BLaER1 (cell line): ENCODE measurements around the gene RIN3.

Experiments
- H3K27ac ChIP-seq: shearing (Covaris generic); formaldehyde crosslinking; 2 replicates; pipeline ENCODE4 v1.8.1; 2022
- H3K27me3 ChIP-seq: shearing (Covaris generic); formaldehyde crosslinking; 2 replicates; pipeline ENCODE4 v1.8.1; 2022
- H3K36me3 ChIP-seq: shearing (Covaris generic); formaldehyde crosslinking; 2 replicates; pipeline ENCODE4 v1.8.1; 2022
- H3K4me1 ChIP-seq: shearing (Covaris generic); formaldehyde crosslinking; 2 replicates; pipeline ENCODE4 v1.8.1; 2022
- H3K4me2 ChIP-seq: shearing (Covaris generic); formaldehyde crosslinking; 2 replicates; pipeline ENCODE4 v1.8.1; 2022
- H3K4me3 ChIP-seq: shearing (Covaris generic); formaldehyde crosslinking; 2 replicates; pipeline ENCODE4 v1.8.1; 2022
- H3K9ac ChIP-seq: shearing (Covaris generic); formaldehyde crosslinking; 2 replicates; pipeline ENCODE4 v1.8.1; 2022
- H3K9me3 ChIP-seq: shearing (Covaris generic); formaldehyde crosslinking; 2 replicates; pipeline ENCODE4 v1.8.1; 2022
- H4K20me1 ChIP-seq: shearing (Covaris generic); formaldehyde crosslinking; 2 replicates; pipeline ENCODE4 v1.8.1; 2022
- Cebpa-rat ChIP-seq: shearing (Covaris generic); IDR thresholded peaks from 2 replicates; pipeline ENCODE4 v1.8.1; 2022

RIN3 gene

GRCh38 chr14:92496191-92496857, 17.3 kb upstream of the RIN3 start:
- Histone ChIP-seq H3K4me2 (peak overlapping the region; percentile 6; the same call in 1 of the 2 replicates), H3K36me3 (no peaks in the 10 kb centered on the region), H3K4me1 (peaks cover 37% of the 10 kb centered on the region), H3K9ac (no peak overlapping the region), H3K27me3 (no peaks in the 10 kb centered on the region), H3K27ac (no peak overlapping the region), H3K4me3 (no peak overlapping the region), H3K9me3 (no peaks in the 10 kb centered on the region), H4K20me1 (no peaks in the 10 kb centered on the region)
- TF ChIP-seq Cebpa-rat = no peak

DNA sequence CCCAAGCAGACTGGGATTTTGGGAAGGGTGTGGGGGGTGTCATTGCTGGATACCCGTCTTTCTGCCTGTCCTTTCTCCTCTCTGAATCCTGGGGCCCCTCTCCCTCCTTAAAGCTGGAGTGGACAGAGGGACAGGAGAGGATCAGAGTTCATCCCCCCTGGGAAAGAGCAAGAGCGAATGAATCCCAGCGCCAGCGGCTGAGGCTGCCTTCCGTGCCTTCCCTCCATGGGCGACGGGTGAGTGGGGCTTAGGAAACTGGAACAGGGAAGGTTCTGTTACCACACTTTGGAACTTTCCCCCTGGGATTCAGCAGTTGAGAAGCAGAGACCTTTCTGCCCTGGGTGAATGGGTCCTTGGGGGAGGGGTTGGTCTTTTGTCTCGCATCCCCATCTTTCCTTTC, 16.2 kb upstream of the RIN3 start:
- H3K4me2 ChIP-seq = peak overlapping the region; percentile 78
- no peak overlapping the region for H3K4me3 ChIP-seq
- peaks cover 37% of the 10 kb centered on the region for H3K4me1 ChIP-seq
- H3K27me3 ChIP-seq = no peaks in the 10 kb centered on the region
- no peaks in the 10 kb centered on the region for H3K36me3 ChIP-seq
- H3K27ac ChIP-seq = no peak overlapping the region
- TF ChIP-seq Cebpa-rat = no peak
- H3K9ac ChIP-seq = no peak overlapping the region
- no peaks in the 10 kb centered on the region for H3K9me3 ChIP-seq
- no peaks in the 10 kb centered on the region for H4K20me1 ChIP-seq

DNA sequence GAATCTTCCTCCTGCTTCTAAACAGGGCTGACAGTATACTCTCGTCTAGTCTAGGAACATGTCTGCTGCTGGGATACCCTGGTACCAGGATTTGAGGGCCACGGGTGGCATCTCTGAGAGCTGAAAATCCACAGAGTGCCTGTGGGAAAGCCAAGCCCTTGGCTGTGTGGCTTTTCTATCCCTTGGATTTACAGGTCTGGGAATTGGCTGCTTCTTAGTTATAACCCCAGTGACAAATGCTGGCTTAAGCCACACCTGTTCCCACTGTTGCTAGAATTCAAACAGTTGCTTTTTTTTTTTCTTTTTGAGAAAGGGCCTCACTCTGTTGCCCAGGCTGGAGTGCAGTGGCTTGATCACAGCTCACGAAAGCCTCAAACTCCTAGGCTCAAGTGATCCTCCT, 14.3 kb upstream of the RIN3 start:
- no peak overlapping the region for H3K4me3 ChIP-seq
- H4K20me1 ChIP-seq = no peaks in the 10 kb centered on the region
- H3K27me3 ChIP-seq = no peaks in the 10 kb centered on the region
- no peaks in the 10 kb centered on the region for H3K9me3 ChIP-seq
- H3K9ac ChIP-seq = no peak overlapping the region
- no peak overlapping the region for H3K4me2 ChIP-seq
- H3K4me1 ChIP-seq = peaks cover 37% of the 10 kb centered on the region
- H3K27ac ChIP-seq = no peak overlapping the region
- no peaks in the 10 kb centered on the region for H3K36me3 ChIP-seq
- TF ChIP-seq Cebpa-rat = no peak

- Histone ChIP-seq H3K27me3 (no peaks in the 10 kb centered on the region), H4K20me1 (no peaks in the 10 kb centered on the region), H3K9me3 (no peaks in the 10 kb centered on the region), H3K36me3 (no peaks in the 10 kb centered on the region), H3K4me3 (no peak overlapping the region), H3K4me1 (peaks cover 37% of the 10 kb centered on the region), H3K27ac (no peak overlapping the region), H3K4me2 (peak overlapping the region; percentile 55), H3K9ac (peak overlapping the region; percentile 15; the same call in 1 of the 2 replicates)
- no peak for TF ChIP-seq Cebpa-rat
These were observed 13.1 kb upstream of the RIN3 start for GRCh38 chr14:92500491-92500941.

DNA sequence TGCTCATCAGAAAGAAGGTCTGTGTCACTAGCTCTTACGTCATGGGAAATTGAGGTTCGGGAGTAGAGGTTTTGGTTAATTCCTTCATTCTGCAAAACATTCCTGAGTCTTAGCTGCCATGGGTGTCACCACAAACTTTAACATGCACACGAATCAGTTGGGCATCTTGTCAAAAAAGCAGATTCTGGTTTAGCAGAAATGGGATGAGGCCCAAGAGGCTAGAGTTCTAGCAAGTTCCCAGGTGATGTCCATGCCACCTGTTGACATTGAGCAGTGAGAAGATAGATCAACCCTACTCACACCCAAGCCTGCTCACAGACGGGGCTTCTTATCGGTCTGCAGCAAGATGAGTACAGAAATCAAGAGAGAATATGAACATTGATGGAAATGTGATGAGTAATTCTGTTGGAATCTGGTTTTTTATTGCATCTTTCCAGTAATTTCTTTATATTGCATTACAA, 11.7 kb upstream of the RIN3 start:
- Histone ChIP-seq H3K9ac (no peak overlapping the region), H3K27ac (no peak overlapping the region), H3K4me2 (no peak overlapping the region), H3K4me1 (peaks cover 43% of the 10 kb centered on the region), H3K4me3 (no peak overlapping the region), H4K20me1 (no peaks in the 10 kb centered on the region), H3K27me3 (no peaks in the 10 kb centered on the region), H3K9me3 (no peaks in the 10 kb centered on the region), H3K36me3 (no peaks in the 10 kb centered on the region)
- TF ChIP-seq Cebpa-rat = no peak

DNA sequence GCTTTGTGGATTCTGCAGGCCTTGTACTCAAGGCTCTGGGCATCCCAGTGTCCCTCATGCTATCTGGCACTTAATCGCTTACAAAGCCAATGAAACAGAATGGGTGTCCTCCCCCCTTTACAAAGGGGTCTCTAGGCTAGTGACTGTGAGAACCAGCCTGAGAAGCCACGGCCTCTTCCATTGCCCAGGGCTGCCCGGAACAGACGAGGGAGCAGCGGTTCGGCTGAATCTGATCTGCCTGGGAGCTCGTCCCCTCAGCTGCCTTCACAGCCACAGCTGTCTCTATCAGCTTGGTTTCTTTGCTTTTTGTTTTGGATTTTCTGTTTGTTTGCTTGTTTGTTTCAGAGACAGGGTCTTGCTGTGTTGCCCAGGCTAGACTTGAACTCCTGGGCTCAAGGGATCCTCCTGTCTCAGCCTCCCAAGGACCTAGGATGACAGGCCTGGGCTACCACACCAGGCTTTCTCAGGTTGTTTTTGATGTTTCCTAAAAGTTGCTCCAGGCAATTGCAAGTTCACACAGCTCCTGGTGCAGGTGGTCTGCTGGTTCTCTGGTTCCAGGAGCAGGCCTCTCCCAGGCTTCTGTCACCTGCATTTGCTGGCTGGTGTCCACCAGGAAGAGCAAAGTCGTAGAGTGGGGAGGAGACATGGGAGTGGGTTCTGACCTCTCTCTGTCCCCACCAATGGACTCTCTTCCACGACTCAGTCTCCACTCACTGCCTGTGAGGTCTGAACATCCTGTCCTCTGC, 10.9 kb upstream of the RIN3 start:
- TF ChIP-seq Cebpa-rat = no peak
- no peak overlapping the region for H3K27ac ChIP-seq
- no peak overlapping the region for H3K4me3 ChIP-seq
- H3K9ac ChIP-seq = no peak overlapping the region
- H3K9me3 ChIP-seq = no peaks in the 10 kb centered on the region
- H4K20me1 ChIP-seq = no peaks in the 10 kb centered on the region
- H3K4me2 ChIP-seq = no peak overlapping the region
- peaks cover 43% of the 10 kb centered on the region for H3K4me1 ChIP-seq
- H3K36me3 ChIP-seq = no peaks in the 10 kb centered on the region
- H3K27me3 ChIP-seq = no peaks in the 10 kb centered on the region

DNA sequence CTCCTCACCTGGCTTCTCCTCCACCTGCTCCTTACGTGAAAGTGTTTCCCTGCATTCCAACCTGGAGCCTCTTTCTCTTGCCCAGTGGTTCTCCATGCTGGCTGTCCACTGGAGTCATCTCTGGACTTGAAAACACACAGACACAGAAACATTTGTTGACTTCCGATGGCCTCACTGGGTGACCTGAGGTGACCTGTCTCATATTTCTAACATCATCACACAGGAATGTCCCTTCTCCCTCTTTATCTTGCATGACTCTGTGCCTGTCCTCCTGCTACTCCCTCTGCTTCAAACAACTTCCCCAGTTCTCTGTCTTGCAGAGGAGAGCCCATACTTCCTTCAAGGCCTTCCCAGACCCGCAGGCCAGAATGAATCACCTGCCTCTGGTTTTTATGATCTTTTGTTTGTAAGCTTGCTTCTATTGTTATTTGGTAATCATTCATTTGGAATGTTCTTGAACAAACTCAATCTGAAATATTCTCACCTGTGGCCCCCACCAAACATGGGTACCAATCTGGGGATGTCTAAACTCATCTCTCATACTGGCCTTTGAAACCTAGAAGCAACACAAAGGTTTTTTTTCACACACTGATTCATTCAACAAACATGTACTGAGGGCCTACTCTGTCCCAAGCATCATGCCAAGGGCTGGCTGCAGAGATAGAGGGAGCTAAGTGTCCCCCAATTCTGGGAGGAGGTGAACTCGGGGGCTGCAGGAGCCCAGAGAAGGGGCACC, 9.7 kb upstream of the RIN3 start:
- no peaks in the 10 kb centered on the region for H4K20me1 ChIP-seq

GRCh38 chr14:92505826-92506225, 7.8 kb upstream of the RIN3 start:
- Histone ChIP-seq H3K27me3 (no peaks in the 10 kb centered on the region), H3K27ac (no peak overlapping the region), H3K36me3 (no peaks in the 10 kb centered on the region), H4K20me1 (no peaks in the 10 kb centered on the region), H3K4me2 (no peak overlapping the region; the same call in 1 of the 2 replicates), H3K9ac (no peak overlapping the region), H3K4me3 (no peak overlapping the region), H3K4me1 (peaks cover 23% of the 10 kb centered on the region), H3K9me3 (no peaks in the 10 kb centered on the region)
- TF ChIP-seq Cebpa-rat = no peak

More for the DNA sequence above, 9.7 kb upstream of the RIN3 start:
- Histone ChIP-seq H3K9me3 (no peaks in the 10 kb centered on the region), H3K36me3 (no peaks in the 10 kb centered on the region), H3K27me3 (no peaks in the 10 kb centered on the region), H3K9ac (no peak overlapping the region), H3K4me3 (no peak overlapping the region), H3K27ac (no peak overlapping the region), H3K4me2 (no peak overlapping the region), H3K4me1 (peaks cover 34% of the 10 kb centered on the region)
- TF ChIP-seq Cebpa-rat = no peak

DNA sequence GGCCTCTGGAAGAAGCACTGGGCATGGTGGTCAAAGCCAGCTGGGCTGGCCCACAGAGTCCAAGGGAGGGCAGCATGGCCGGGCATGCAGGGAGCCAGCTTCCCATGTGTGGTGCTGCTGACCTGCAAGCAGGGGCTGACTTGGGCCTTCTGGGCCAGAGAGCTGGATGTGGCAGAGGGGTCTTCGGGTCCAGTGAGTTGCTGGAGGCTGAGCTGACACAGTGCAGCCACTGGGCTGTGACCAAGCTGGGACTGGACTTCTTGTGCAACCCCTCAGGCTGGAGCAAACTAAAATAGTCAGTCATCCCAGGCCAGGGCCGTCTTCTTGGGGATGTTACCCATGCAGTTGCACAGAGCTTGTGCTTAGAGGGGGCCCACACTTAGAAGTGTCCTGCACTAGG, 7.3 kb upstream of the RIN3 start:
- TF ChIP-seq Cebpa-rat = no peak
- peaks cover 22% of the 10 kb centered on the region for H3K4me1 ChIP-seq
- H3K9me3 ChIP-seq = no peaks in the 10 kb centered on the region
- no peaks in the 10 kb centered on the region for H3K36me3 ChIP-seq
- no peak overlapping the region for H3K27ac ChIP-seq
- H4K20me1 ChIP-seq = no peaks in the 10 kb centered on the region
- H3K9ac ChIP-seq = no peak overlapping the region
- H3K4me3 ChIP-seq = no peak overlapping the region
- no peaks in the 10 kb centered on the region for H3K27me3 ChIP-seq
- peak overlapping the region; percentile 59 for H3K4me2 ChIP-seq
